HG03196 (cell line): ENCODE results near the gene CWC22.
"Not testable (repeated sequence)": the region's sequence is repeated elsewhere in the genome, so short reads cannot be mapped to it uniquely, and the experiment has no call there.

Source experiments
- ATAC-seq: cut with Tn5 transposase; IDR thresholded peaks from one replicate; pipeline ENCODE4 v1.9.1; 2021; ENCODE audit not compliant: unreplicated experiment

The CWC22 gene

GRCh38 chr2:180003559-180003958 lies 3.5 kb downstream of the CWC22 start:
- no peak for ATAC-seq

- no peak for ATAC-seq
Measured at GRCh38 chr2:180003073-180003472, 4.0 kb downstream of the CWC22 start.

GRCh38 chr2:180002198-180002770 lies 4.8 kb downstream of the CWC22 start:
- no peak for ATAC-seq

GRCh38 chr2:180001726-180002125 lies 5.4 kb downstream of the CWC22 start:
- ATAC-seq: no peak

- ATAC-seq: no peak
Measured at GRCh38 chr2:180000434-180000833, 6.7 kb downstream of the CWC22 start.

- ATAC-seq: no peak
Measured at GRCh38 chr2:179999000-179999399, 8.1 kb downstream of the CWC22 start.

- ATAC-seq: peak; percentile 52
Measured at GRCh38 chr2:179995741-179996515, 11.2 kb downstream of the CWC22 start.

GRCh38 chr2:179991344-179991743 lies 15.8 kb downstream of the CWC22 start:
- no peak for ATAC-seq

- no peak for ATAC-seq
Measured at GRCh38 chr2:179990676-179991317, 16.3 kb downstream of the CWC22 start.

GRCh38 chr2:179987916-179988315 lies 19.2 kb downstream of the CWC22 start:
- no peak for ATAC-seq

GRCh38 chr2:179985163-179985820 lies 21.8 kb downstream of the CWC22 start:
- ATAC-seq: peak; percentile 82

GRCh38 chr2:179983250-179983932 lies 23.7 kb downstream of the CWC22 start:
- no peak for ATAC-seq

- ATAC-seq: no peak
Measured at GRCh38 chr2:179981085-179981484, 26.0 kb downstream of the CWC22 start.

GRCh38 chr2:179974761-179975160 lies 32.3 kb downstream of the CWC22 start:
- ATAC-seq: no peak

GRCh38 chr2:179966778-179967394 lies 40.2 kb downstream of the CWC22 start:
- no peak for ATAC-seq

GRCh38 chr2:179965291-179966258 lies 41.5 kb downstream of the CWC22 start:
- ATAC-seq: no peak

- no peak for ATAC-seq
Measured at GRCh38 chr2:179963626-179964025, 43.5 kb downstream of the CWC22 start.

- ATAC-seq: not testable (repeated sequence)
Measured at GRCh38 chr2:179958251-179958650, 48.8 kb downstream of the CWC22 start.

- ATAC-seq: no peak
Measured at GRCh38 chr2:179954026-179954425, 53.1 kb downstream of the CWC22 start.
